ENCODE results near the gene RNU6-9.

The RNU6-9 gene

DNA sequence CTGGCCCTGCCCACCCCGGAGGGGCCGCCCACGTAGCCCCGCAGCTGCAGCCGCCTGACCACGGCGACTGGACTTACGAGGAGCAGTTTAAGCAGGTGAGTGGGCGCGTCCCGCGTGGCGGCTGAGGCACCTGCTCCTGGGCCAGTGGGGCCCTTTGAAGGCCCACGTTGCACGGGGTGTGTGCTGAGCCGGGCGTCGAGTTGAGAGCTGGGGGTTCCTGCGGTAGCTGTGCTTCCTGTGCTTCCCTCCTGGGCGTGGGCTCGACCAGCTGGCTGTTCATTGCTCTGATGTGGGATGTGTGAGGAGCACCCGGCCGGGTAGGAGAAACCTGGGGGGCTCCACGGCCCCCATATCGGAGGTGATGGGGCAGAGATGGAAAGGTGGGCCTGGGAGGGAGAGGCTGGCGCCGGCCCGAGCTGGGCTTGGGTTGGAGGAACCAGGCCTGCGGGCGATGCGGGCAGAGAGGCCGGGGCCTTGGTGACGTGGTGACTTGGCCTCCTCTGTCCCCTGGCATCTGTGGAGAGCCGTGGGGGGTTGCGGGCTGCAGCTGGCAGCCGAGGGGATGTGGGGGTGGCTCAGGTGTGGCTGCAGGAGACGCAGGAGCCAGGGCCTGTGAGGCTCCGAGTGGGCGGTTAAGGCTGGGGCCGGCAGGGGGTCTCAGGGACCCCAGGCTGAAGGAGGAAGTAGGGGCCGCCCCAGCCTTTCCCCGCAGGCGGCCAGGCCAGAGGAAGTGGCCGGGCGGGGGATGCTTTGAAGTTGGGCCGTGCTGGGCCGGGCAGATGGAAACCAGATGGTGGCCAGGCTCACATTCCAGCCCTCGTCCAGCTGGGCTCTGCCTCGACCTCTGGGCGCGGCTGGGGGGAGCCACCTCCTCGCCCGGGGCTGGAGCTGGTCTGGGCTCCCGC is 39.6 kb downstream of the RNU6-9 start:
- Mint-ChIP-seq H3K4me1 (ENCODE audit: low read depth) (peaks cover 8% of the 10 kb centered on the region), H3K4me3 (peak overlapping the region; percentile 71), H3K27me3 (ENCODE audit: low read depth) (no peaks in the 10 kb centered on the region), H3K9me3 (no peaks in the 10 kb centered on the region), H3K27ac (no peak overlapping the region), H3K36me3 (ENCODE audit: low read depth) (peaks cover 13% of the 10 kb centered on the region)
- DNase-seq (ENCODE audit: low spot score): no peak

DNA sequence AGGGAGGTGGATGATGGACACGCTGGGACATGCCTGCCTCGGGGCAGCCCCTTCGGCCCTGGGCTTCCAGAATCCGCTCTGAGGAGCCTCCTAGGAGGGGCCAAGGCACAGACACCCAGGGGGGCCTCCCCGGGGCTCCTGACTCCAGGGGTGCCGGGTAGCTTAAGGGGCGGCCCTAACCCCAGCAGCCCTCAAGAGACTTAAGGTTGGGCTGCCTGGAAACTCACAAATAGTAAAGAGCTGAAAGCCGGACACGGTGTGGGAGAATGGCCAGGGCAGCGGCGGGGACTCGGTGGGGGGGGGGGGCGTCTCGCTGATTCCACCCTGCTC is 40.2 kb downstream of the RNU6-9 start:
- Mint-ChIP-seq H3K27me3 (ENCODE audit: low read depth) (no peaks in the 10 kb centered on the region), H3K4me1 (ENCODE audit: low read depth) (peaks cover 10% of the 10 kb centered on the region), H3K4me3 (no peak overlapping the region), H3K36me3 (ENCODE audit: low read depth) (peaks cover 17% of the 10 kb centered on the region), H3K9me3 (no peaks in the 10 kb centered on the region), H3K27ac (no peak overlapping the region)
- no peak for DNase-seq (ENCODE audit: low spot score)

DNA sequence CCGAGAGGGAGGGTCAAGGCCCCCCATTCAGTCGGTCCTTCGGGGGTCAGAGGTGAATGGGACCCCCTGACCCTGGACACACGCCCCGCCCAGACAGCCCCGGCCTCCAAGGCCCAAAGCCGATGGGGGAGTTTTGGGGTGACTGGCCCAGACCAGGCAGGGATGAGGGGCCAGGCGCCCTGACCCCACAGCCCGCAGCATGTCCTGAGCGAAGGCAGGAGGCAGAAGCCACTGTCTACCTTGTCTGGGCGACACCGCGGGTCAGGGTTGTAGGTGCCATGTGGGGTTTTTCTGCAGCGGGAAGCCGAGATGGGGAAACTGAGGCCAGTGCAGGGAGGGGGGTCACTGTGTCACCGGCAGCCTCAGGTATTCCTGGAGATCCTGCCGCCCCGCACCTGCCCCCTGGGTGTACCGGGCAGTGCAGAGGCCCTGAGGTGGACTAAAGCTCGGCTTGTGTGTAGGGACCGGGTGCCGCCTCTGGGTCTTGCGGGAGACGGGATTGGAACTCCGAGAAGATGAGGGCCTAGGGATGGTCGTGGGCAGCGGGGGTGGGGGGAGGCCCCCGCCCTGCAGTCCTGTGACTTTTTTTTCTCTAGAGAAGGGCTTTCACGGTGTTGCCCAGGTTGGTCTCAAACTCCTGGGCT is 41.0 kb downstream of the RNU6-9 start:
- H3K4me1 Mint-ChIP-seq (ENCODE audit: low read depth): peaks cover 10% of the 10 kb centered on the region
- no peak overlapping the region for H3K4me3 Mint-ChIP-seq
- no peak for DNase-seq (ENCODE audit: low spot score)
- H3K36me3 Mint-ChIP-seq (ENCODE audit: low read depth): peaks cover 17% of the 10 kb centered on the region
- no peaks in the 10 kb centered on the region for H3K9me3 Mint-ChIP-seq
- H3K27ac Mint-ChIP-seq: no peak overlapping the region
- no peaks in the 10 kb centered on the region for H3K27me3 Mint-ChIP-seq (ENCODE audit: low read depth)

DNA sequence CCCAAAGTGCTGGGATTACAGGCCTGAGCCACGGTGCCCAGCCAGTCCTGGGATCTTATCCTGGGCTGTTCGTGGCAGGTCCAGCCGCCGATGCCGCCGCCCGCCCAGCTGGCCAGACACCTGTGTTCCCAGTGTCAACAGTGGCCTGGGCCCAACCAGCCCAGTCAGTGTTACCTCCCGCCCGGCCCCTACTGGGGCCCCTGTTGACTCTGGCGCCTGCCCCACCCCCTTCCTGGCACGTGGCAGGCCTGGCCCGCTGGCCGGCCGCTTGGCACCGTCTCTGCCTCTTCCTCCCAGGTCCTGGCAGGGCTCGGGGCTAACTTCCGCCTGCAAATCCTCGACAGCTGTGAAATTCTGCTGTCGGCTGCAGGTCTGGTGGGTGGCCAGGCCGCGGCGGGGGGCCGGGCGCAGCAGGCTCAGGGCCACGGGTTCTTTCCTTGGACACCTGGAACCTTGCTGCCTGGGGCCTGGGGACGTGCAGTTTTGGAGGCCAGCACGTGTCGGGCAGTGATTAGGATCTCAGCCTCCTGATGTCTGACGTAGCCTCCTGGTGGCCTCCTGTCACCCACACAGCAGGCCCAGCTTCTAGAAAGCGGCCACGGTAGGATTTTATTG is 41.7 kb downstream of the RNU6-9 start:
- Mint-ChIP-seq H3K27me3 (ENCODE audit: low read depth) (no peaks in the 10 kb centered on the region), H3K4me1 (ENCODE audit: low read depth) (peaks cover 11% of the 10 kb centered on the region), H3K27ac (no peak overlapping the region), H3K36me3 (ENCODE audit: low read depth) (peaks cover 15% of the 10 kb centered on the region), H3K4me3 (no peak overlapping the region), H3K9me3 (no peaks in the 10 kb centered on the region)
- DNase-seq (ENCODE audit: low spot score): no peak

DNA sequence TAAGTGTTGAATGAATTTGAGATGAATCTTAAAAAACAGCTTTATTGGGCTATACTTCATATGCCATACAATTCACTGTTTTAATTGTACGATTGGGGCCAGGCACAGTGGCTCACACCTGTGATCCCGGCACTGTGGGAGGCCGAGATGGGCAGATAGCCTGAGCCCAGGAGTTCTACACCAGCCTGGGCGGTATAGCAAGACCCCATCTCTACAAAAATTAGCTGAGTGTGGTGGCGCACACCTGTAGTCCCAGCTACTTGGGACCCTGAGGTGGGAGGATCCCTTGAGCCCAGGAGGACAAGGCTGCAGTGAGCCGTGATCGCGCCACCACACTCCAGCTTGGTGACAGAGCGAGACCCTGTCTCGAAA is 42.9 kb downstream of the RNU6-9 start:
- DNase-seq (ENCODE audit: low spot score): no peak
- Mint-ChIP-seq H3K9me3 (no peaks in the 10 kb centered on the region), H3K36me3 (ENCODE audit: low read depth) (peaks cover 19% of the 10 kb centered on the region), H3K27me3 (ENCODE audit: low read depth) (peaks cover 2% of the 10 kb centered on the region), H3K4me1 (ENCODE audit: low read depth) (peaks cover 15% of the 10 kb centered on the region), H3K27ac (no peak overlapping the region), H3K4me3 (no peak overlapping the region)

DNA sequence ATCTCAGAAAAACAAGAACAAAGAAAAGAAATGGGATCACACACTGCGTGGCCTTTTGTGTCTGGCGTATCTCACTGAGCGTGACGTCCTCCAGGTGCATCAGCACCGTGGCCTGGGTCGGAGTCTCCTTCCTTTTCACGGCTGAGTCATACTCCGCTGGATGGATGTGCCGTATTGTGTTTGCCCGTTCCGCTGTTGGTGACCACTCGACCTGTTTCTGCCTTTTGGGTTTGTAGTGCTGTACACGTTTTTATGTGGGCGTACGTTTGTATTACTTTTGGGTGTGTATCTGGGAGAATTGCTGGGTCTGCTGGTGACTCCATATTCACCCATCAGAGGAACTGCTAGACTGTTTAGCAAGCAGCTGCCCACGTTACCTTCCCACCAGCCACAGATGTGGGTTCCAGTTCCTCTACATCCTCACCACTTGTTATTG is 44.0 kb downstream of the RNU6-9 start:
- no peak for DNase-seq (ENCODE audit: low spot score)
- H3K36me3 Mint-ChIP-seq (ENCODE audit: low read depth): peaks cover 24% of the 10 kb centered on the region
- H3K27me3 Mint-ChIP-seq (ENCODE audit: low read depth): peaks cover 2% of the 10 kb centered on the region
- no peak overlapping the region for H3K27ac Mint-ChIP-seq
- peaks cover 17% of the 10 kb centered on the region for H3K4me1 Mint-ChIP-seq (ENCODE audit: low read depth)
- no peak overlapping the region for H3K4me3 Mint-ChIP-seq
- H3K9me3 Mint-ChIP-seq: no peaks in the 10 kb centered on the region

DNA sequence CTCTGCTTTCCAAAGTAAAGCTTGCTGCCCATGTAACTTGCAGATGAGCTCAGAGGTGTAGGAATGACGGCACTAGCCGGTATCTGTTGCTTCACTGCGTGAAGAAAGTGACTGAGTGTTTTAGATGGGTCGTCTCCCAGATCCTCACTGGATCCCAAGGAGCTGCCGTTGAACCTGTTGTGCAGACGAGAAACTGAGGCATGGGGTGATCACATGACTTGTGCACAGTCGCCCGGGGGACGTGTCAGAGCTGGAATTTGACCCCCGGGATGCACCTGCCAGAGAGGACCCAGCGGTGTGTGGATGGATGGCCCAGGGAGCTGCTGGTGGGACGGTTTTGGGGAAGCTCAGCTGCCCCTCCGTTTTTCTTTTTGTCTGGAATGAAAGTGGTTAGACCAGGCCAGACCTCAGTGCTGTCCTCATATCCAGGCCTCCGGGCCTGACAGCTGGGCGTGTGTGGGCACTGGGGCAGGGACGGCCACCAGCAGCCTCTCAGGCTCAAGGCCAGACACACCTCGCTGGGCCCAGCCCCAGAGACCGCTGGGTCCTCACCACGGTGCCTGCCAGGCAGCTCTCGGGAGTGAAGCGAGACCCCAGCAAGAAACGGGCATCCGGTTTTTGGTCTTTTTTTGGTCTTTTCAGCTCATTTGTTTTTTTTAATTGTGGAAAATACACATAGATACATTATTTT is 45.1 kb downstream of the RNU6-9 start:
- Mint-ChIP-seq H3K4me3 (no peak overlapping the region), H3K27me3 (ENCODE audit: low read depth) (peaks cover 2% of the 10 kb centered on the region), H3K36me3 (ENCODE audit: low read depth) (peaks cover 23% of the 10 kb centered on the region), H3K4me1 (ENCODE audit: low read depth) (peaks cover 15% of the 10 kb centered on the region), H3K9me3 (no peaks in the 10 kb centered on the region), H3K27ac (no peak overlapping the region)
- DNase-seq (ENCODE audit: low spot score): no peak

DNA sequence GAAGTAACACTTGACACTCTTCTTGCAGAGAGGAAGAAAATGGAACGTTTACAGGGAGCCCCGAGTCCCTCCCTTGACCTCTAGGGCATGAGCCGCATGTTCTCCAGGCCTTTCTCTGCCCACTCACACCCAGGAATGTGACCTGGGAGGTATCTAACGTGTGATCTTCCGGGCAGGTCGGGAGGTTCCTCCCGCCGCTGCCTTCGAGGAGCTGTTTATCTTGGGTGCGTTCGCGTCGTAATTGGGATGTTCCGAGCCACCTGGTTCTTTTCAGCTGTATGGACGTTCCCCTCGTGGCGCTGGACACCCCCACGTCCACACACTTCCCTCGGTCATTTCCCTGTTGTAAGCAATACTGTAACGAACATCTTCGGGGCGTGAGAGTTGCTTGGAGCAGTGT is 46.2 kb downstream of the RNU6-9 start:
- H3K36me3 Mint-ChIP-seq (ENCODE audit: low read depth): peaks cover 25% of the 10 kb centered on the region
- no peak for DNase-seq (ENCODE audit: low spot score)
- H3K4me3 Mint-ChIP-seq: no peak overlapping the region
- peaks cover 15% of the 10 kb centered on the region for H3K4me1 Mint-ChIP-seq (ENCODE audit: low read depth)
- no peak overlapping the region for H3K27ac Mint-ChIP-seq
- H3K9me3 Mint-ChIP-seq: no peaks in the 10 kb centered on the region
- peaks cover 2% of the 10 kb centered on the region for H3K27me3 Mint-ChIP-seq (ENCODE audit: low read depth)

DNA sequence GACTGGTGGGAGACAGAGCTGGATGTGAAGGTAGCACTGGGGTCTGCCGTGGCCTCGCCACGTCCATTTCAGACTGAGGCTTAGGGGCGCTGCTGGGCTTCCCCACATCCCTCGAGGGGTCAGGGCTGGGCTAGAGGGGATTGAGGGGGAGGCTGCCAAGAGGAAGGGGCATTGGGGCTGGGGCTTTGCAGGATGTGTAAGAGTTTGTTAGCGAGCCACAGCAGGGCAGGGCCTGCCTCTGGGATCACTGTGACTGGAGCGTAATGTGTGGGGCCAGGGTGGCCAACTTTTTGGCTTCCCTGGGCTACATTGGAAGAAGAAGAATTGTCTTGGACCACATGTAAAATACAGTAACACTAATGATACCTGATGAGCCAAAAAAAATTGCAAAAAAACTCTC is 46.6 kb downstream of the RNU6-9 start:
- peak overlapping the region; percentile 51 for H3K27ac Mint-ChIP-seq
- H3K4me3 Mint-ChIP-seq: peak overlapping the region; percentile 65
- peaks cover 17% of the 10 kb centered on the region for H3K4me1 Mint-ChIP-seq (ENCODE audit: low read depth)
- DNase-seq (ENCODE audit: low spot score): no peak
- H3K27me3 Mint-ChIP-seq (ENCODE audit: low read depth): peaks cover 2% of the 10 kb centered on the region
- no peaks in the 10 kb centered on the region for H3K9me3 Mint-ChIP-seq
- peaks cover 25% of the 10 kb centered on the region for H3K36me3 Mint-ChIP-seq (ENCODE audit: low read depth)

DNA sequence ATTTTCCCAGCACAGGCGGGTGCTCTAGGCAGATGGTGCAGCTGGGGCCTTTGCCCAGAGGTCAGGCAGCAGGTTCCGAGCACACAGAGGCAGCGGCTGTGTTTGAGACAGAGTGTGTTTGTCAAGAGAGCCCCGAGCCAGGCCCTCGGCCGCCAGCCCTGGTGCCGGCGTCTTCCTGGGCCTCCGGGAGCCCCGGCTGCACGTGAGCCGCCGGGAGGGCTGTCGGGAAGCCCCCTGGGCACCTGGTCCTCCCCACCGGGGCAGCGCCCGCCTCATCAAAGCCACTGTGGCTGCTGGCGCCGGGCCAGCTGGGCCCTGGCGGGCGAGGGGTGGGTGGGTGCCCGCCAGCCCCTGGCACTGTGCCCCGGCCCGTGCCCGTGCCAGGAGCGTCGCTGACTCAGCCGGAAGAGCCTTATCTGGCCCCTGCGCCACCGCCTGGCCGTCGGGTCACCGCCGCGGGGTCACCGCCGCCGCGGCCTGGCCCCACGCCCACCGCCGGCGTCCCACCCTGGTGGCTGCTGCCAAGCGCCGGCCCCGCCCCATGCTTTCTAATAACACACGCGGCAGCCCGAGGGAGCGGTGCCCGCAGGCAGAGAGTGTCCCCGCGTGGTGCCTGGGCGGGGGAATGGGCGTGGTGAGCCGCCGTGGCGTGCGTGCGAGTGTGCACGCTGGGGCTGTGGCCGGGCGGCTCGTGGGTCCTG is 47.5 kb downstream of the RNU6-9 start:
- H3K27me3 Mint-ChIP-seq (ENCODE audit: low read depth): peaks cover 2% of the 10 kb centered on the region
- peak overlapping the region; percentile 73 for H3K4me3 Mint-ChIP-seq
- no peaks in the 10 kb centered on the region for H3K9me3 Mint-ChIP-seq
- H3K27ac Mint-ChIP-seq: no peak overlapping the region
- peak; percentile 25 for DNase-seq (ENCODE audit: low spot score)
- peaks cover 18% of the 10 kb centered on the region for H3K4me1 Mint-ChIP-seq (ENCODE audit: low read depth)
- H3K36me3 Mint-ChIP-seq (ENCODE audit: low read depth): peaks cover 25% of the 10 kb centered on the region

DNA sequence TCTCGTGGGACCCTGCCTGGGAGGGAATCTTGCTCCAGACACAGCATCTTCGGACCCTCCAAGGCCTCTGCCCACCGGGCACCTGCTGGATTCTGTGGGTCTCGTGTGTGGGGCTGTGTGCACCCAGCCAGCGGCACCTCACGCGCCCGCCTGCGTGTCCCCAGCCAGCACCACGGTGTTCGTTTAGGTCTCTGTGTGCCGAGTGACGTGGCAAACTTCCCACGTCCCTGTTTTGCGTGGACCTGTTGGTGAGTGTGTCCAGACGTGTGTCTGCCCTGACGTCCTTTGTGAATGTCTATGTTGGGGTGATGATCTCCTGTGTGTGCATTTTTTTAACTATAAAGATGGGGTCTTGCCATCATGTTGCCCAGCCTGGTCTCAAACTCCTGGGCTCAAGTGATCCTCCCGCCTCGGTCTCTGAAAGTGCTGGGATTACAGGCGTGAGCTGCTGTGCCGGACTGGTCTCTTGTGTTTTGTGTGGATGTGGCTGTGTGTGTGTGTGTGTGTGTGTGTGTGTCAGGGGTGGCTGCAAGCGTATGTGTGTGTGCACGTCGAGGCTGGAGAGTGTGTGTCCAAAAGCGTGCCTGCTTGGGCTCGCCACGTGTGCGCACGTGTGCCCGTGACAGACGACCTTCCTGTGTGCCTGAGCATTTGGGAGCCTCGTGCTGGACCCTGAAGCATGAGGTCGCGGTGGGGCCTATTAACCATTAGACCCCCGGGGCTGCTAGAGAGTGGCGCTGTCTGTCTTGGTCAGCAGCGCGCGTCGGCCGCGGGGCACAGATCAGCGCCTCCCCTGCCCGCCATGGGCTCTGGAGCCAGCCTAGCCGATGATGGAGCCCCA is 48.2 kb downstream of the RNU6-9 start:
- Mint-ChIP-seq H3K36me3 (ENCODE audit: low read depth) (peaks cover 25% of the 10 kb centered on the region), H3K27me3 (ENCODE audit: low read depth) (peaks cover 2% of the 10 kb centered on the region), H3K4me1 (ENCODE audit: low read depth) (peaks cover 18% of the 10 kb centered on the region), H3K9me3 (no peaks in the 10 kb centered on the region), H3K27ac (peak overlapping the region; percentile 65), H3K4me3 (peak overlapping the region; percentile 73)
- DNase-seq (ENCODE audit: low spot score): no peak

DNA sequence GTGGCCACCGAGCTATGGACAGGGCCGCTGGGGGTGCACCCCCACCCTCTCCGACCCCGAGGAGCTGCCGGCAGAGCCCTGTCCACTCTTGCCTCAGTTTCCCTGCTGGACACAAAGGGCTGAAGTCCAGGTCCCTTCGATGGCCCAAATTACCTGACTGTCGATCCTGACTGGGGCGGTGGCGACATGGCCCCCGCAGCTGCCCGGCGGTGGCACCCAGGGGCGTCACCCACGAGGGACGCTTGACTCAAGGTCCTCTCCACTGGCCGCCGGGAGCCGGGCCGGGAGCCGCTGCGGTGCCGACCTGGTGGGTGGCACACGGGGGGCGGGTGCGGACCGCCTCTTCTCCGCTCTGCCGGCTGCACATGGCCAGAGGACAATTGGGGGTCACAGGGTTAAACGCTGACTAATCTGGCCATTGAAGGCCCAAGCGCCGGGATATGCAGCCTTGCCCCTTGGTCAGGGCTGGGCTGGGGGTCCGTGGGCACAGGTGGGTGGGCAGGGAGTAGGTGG is 48.9 kb downstream of the RNU6-9 start:
- Mint-ChIP-seq H3K27ac (no peak overlapping the region), H3K36me3 (ENCODE audit: low read depth) (peaks cover 21% of the 10 kb centered on the region)

More for the DNA sequence above, 48.9 kb downstream of the RNU6-9 start:
- Mint-ChIP-seq H3K4me3 (no peak overlapping the region), H3K27me3 (ENCODE audit: low read depth) (peaks cover 2% of the 10 kb centered on the region), H3K4me1 (ENCODE audit: low read depth) (peaks cover 18% of the 10 kb centered on the region), H3K9me3 (no peaks in the 10 kb centered on the region)
- no peak for DNase-seq (ENCODE audit: low spot score)

Measured in T-helper 2 cell treated with Interferon-gamma antibody and Interleukin-4, amounts not matched to agents 5 μg/mL and 100 μg/mL, for 36 hours (primary cell).